ENCODE measurements around the gene SIDT2.
"Not testable (repeated sequence)": the region's sequence is repeated elsewhere in the genome, so short reads cannot be mapped to it uniquely, and the experiment has no call there.

Gene SIDT2

GRCh38 chr11:117181586-117182550 lies 3.3 kb downstream of the SIDT2 start:
- no peaks in the 10 kb centered on the region for H3K27me3 ChIP-seq (ENCODE audit: control insufficient read depth in 1 of 2, insufficient read depth in 2 of 2, low read length in 2 of 2)
- H3K36me3 ChIP-seq (ENCODE audit: control insufficient read depth in 1 of 2, insufficient read depth in 2 of 2, low read length in 2 of 2): peaks cover 15 to 27% of the 10 kb centered on the region in 2 donors
- peak overlapping the region in 1 of 2 donors; percentile 1 for H3K9ac ChIP-seq (ENCODE audit: low read depth in 1 of 2, low read length in 2 of 2)
- peaks cover 22 to 32% of the 10 kb centered on the region in 2 donors for H3K4me1 ChIP-seq (ENCODE audit: control insufficient read depth in 1 of 2, insufficient read depth in 2 of 2, low read length in 2 of 2)
- no peaks in the 10 kb centered on the region for H3K9me3 ChIP-seq (ENCODE audit: control insufficient read depth in 1 of 2, low read length in 2 of 2)
- peak overlapping the region in 1 of 2 donors; percentile 46 for H3K4me3 ChIP-seq (ENCODE audit: low read depth in 1 of 2, low read length in 2 of 2)
- H3K27ac ChIP-seq (ENCODE audit: low read depth, low read length): no peak overlapping the region

DNA sequence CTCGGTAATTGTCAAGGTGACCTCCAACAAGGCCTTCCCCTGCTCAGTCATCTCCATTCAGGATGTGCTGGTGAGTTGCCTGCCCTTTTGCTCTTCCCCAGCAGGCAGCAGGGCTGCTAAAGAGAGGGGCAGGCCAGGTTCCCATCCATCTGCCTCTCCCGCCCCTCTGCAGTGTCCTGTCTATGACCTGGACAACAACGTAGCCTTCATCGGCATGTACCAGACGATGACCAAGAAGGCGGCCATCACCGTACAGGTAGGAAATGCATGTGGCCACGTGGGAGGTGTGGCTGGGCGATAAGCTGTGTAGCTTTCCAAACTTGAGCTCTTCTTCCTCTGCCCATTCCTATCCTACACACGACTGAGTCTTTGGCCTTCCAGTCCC lies 4.0 kb downstream of the SIDT2 start:
- Histone ChIP-seq H3K36me3 (ENCODE audit: control insufficient read depth in 1 of 2, insufficient read depth in 2 of 2, low read length in 2 of 2) (peaks cover 15 to 33% of the 10 kb centered on the region in 2 donors), H3K4me3 (ENCODE audit: low read depth in 1 of 2, low read length in 2 of 2) (no peak overlapping the region), H3K9ac (ENCODE audit: low read depth in 1 of 2, low read length in 2 of 2) (no peak overlapping the region), H3K27me3 (ENCODE audit: control insufficient read depth in 1 of 2, insufficient read depth in 2 of 2, low read length in 2 of 2) (no peaks in the 10 kb centered on the region), H3K27ac (ENCODE audit: low read depth, low read length) (no peak overlapping the region), H3K9me3 (ENCODE audit: control insufficient read depth in 1 of 2, low read length in 2 of 2) (no peaks in the 10 kb centered on the region), H3K4me1 (ENCODE audit: control insufficient read depth in 1 of 2, insufficient read depth in 2 of 2, low read length in 2 of 2) (peaks cover 22 to 31% of the 10 kb centered on the region in 2 donors)

DNA sequence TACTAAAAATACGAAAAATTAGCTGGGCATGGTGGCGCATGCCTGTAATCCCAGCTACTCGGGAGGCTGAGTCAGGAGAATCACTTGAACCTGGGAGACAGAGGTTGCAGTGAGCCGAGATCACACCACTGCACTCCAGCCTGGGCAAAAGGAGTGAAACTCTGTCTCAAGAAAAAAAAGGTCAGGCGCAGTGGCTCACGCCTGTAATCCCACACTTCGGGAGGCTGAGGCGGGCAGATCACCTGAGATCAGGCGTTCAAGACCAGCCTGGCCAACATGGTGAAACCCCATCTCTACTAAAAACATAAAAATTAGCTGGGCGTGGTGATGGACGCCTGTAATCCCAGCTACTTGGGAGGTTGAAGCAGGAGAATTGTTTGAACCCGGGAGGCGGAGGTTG lies 4.6 kb downstream of the SIDT2 start:
- H3K27ac ChIP-seq (ENCODE audit: low read depth, low read length); H3K27me3 ChIP-seq (ENCODE audit: control insufficient read depth in 1 of 2, insufficient read depth in 2 of 2, low read length in 2 of 2); H3K9ac ChIP-seq (ENCODE audit: low read depth in 1 of 2, low read length in 2 of 2); H3K4me3 ChIP-seq (ENCODE audit: low read depth in 1 of 2, low read length in 2 of 2); H3K9me3 ChIP-seq (ENCODE audit: control insufficient read depth in 1 of 2, low read length in 2 of 2): not testable (repeated sequence)
- peaks cover 17 to 39% of the 10 kb centered on the region in 2 donors for H3K36me3 ChIP-seq (ENCODE audit: control insufficient read depth in 1 of 2, insufficient read depth in 2 of 2, low read length in 2 of 2)
- H3K4me1 ChIP-seq (ENCODE audit: control insufficient read depth in 1 of 2, insufficient read depth in 2 of 2, low read length in 2 of 2): peaks cover 19 to 25% of the 10 kb centered on the region in 2 donors

GRCh38 chr11:117183724-117184349 lies 5.3 kb downstream of the SIDT2 start:
- Histone ChIP-seq H3K9me3 (ENCODE audit: control insufficient read depth in 1 of 2, low read length in 2 of 2) (no peaks in the 10 kb centered on the region), H3K4me3 (ENCODE audit: low read depth in 1 of 2, low read length in 2 of 2) (no peak overlapping the region), H3K27me3 (ENCODE audit: control insufficient read depth in 1 of 2, insufficient read depth in 2 of 2, low read length in 2 of 2) (no peaks in the 10 kb centered on the region), H3K9ac (ENCODE audit: low read depth in 1 of 2, low read length in 2 of 2) (no peak overlapping the region), H3K36me3 (ENCODE audit: control insufficient read depth in 1 of 2, insufficient read depth in 2 of 2, low read length in 2 of 2) (peaks cover 23 to 46% of the 10 kb centered on the region in 2 donors), H3K4me1 (ENCODE audit: control insufficient read depth in 1 of 2, insufficient read depth in 2 of 2, low read length in 2 of 2) (peaks cover 16 to 22% of the 10 kb centered on the region in 2 donors), H3K27ac (ENCODE audit: low read depth, low read length) (no peak overlapping the region)

GRCh38 chr11:117185736-117186430 lies 7.3 kb downstream of the SIDT2 start:
- H3K9ac ChIP-seq (ENCODE audit: low read depth in 1 of 2, low read length in 2 of 2): no peak overlapping the region
- no peak overlapping the region for H3K27ac ChIP-seq (ENCODE audit: low read depth, low read length)
- H3K9me3 ChIP-seq (ENCODE audit: control insufficient read depth in 1 of 2, low read length in 2 of 2): no peaks in the 10 kb centered on the region
- H3K4me3 ChIP-seq (ENCODE audit: low read depth in 1 of 2, low read length in 2 of 2): no peak overlapping the region
- H3K27me3 ChIP-seq (ENCODE audit: control insufficient read depth in 1 of 2, insufficient read depth in 2 of 2, low read length in 2 of 2): no peaks in the 10 kb centered on the region
- peaks cover 4% of the 10 kb centered on the region in 2 donors for H3K4me1 ChIP-seq (ENCODE audit: control insufficient read depth in 1 of 2, insufficient read depth in 2 of 2, low read length in 2 of 2)
- H3K36me3 ChIP-seq (ENCODE audit: control insufficient read depth in 1 of 2, insufficient read depth in 2 of 2, low read length in 2 of 2): peaks cover 33 to 65% of the 10 kb centered on the region in 2 donors

- peaks cover 33 to 65% of the 10 kb centered on the region in 2 donors for H3K36me3 ChIP-seq (ENCODE audit: control insufficient read depth in 1 of 2, insufficient read depth in 2 of 2, low read length in 2 of 2)
These were observed 7.9 kb downstream of the SIDT2 start for GRCh38 chr11:117186431-117186761.

GRCh38 chr11:117187007-117187406 lies 8.5 kb downstream of the SIDT2 start:
- no peak overlapping the region for H3K4me3 ChIP-seq (ENCODE audit: low read depth in 1 of 2, low read length in 2 of 2)
- H3K27me3 ChIP-seq (ENCODE audit: control insufficient read depth in 1 of 2, insufficient read depth in 2 of 2, low read length in 2 of 2): no peaks in the 10 kb centered on the region
- H3K36me3 ChIP-seq (ENCODE audit: control insufficient read depth in 1 of 2, insufficient read depth in 2 of 2, low read length in 2 of 2): peaks cover 31 to 67% of the 10 kb centered on the region in 2 donors
- no peaks in the 10 kb centered on the region for H3K4me1 ChIP-seq (ENCODE audit: control insufficient read depth in 1 of 2, insufficient read depth in 2 of 2, low read length in 2 of 2)
- no peak overlapping the region for H3K9ac ChIP-seq (ENCODE audit: low read depth in 1 of 2, low read length in 2 of 2)
- H3K27ac ChIP-seq (ENCODE audit: low read depth, low read length): no peak overlapping the region
- no peaks in the 10 kb centered on the region for H3K9me3 ChIP-seq (ENCODE audit: control insufficient read depth in 1 of 2, low read length in 2 of 2)

More at GRCh38 chr11:117186431-117186761, 7.9 kb downstream of the SIDT2 start:
- Histone ChIP-seq H3K27me3 (ENCODE audit: control insufficient read depth in 1 of 2, insufficient read depth in 2 of 2, low read length in 2 of 2) (no peaks in the 10 kb centered on the region), H3K9ac (ENCODE audit: low read depth in 1 of 2, low read length in 2 of 2) (no peak overlapping the region), H3K4me1 (ENCODE audit: control insufficient read depth in 1 of 2, insufficient read depth in 2 of 2, low read length in 2 of 2) (no peaks in the 10 kb centered on the region), H3K4me3 (ENCODE audit: low read depth in 1 of 2, low read length in 2 of 2) (no peak overlapping the region), H3K9me3 (ENCODE audit: control insufficient read depth in 1 of 2, low read length in 2 of 2) (no peaks in the 10 kb centered on the region), H3K27ac (ENCODE audit: low read depth, low read length) (no peak overlapping the region)

GRCh38 chr11:117187428-117187798 lies 8.9 kb downstream of the SIDT2 start:
- H3K4me1 ChIP-seq (ENCODE audit: control insufficient read depth in 1 of 2, insufficient read depth in 2 of 2, low read length in 2 of 2): no peaks in the 10 kb centered on the region
- H3K36me3 ChIP-seq (ENCODE audit: control insufficient read depth in 1 of 2, insufficient read depth in 2 of 2, low read length in 2 of 2): peaks cover 31 to 67% of the 10 kb centered on the region in 2 donors
- no peak overlapping the region for H3K9ac ChIP-seq (ENCODE audit: low read depth in 1 of 2, low read length in 2 of 2)
- no peaks in the 10 kb centered on the region for H3K27me3 ChIP-seq (ENCODE audit: control insufficient read depth in 1 of 2, insufficient read depth in 2 of 2, low read length in 2 of 2)
- no peak overlapping the region for H3K4me3 ChIP-seq (ENCODE audit: low read depth in 1 of 2, low read length in 2 of 2)
- H3K9me3 ChIP-seq (ENCODE audit: control insufficient read depth in 1 of 2, low read length in 2 of 2): no peaks in the 10 kb centered on the region
- no peak overlapping the region for H3K27ac ChIP-seq (ENCODE audit: low read depth, low read length)

GRCh38 chr11:117187799-117188481 lies 9.4 kb downstream of the SIDT2 start:
- Histone ChIP-seq H3K4me1 (ENCODE audit: control insufficient read depth in 1 of 2, insufficient read depth in 2 of 2, low read length in 2 of 2) (no peaks in the 10 kb centered on the region), H3K27ac (ENCODE audit: low read depth, low read length) (no peak overlapping the region), H3K4me3 (ENCODE audit: low read depth in 1 of 2, low read length in 2 of 2) (no peak overlapping the region), H3K27me3 (ENCODE audit: control insufficient read depth in 1 of 2, insufficient read depth in 2 of 2, low read length in 2 of 2) (no peaks in the 10 kb centered on the region), H3K36me3 (ENCODE audit: control insufficient read depth in 1 of 2, insufficient read depth in 2 of 2, low read length in 2 of 2) (peaks cover 33 to 67% of the 10 kb centered on the region in 2 donors), H3K9ac (ENCODE audit: low read depth in 1 of 2, low read length in 2 of 2) (no peak overlapping the region), H3K9me3 (ENCODE audit: control insufficient read depth in 1 of 2, low read length in 2 of 2) (no peaks in the 10 kb centered on the region)
